Measurements from ENCODE around the gene ATP1A1.

The ATP1A1 gene

GRCh38 chr1:116351914-116352313, 21.1 kb upstream of the ATP1A1 start:
- FAIRE-seq (no peak), DNase-seq (ENCODE audit: insufficient read length, low spot score) (no peak)
- TF ChIP-seq CTCF (IDR thresholded peaks at IDR 0.05; ENCODE audit: insufficient read depth, missing control alignments): no peak

- TF ChIP-seq CTCF (IDR thresholded peaks at IDR 0.05; ENCODE audit: insufficient read depth, missing control alignments): no peak
- FAIRE-seq: no peak
- no peak for DNase-seq (ENCODE audit: insufficient read length, low spot score)
Measured at GRCh38 chr1:116352349-116352813, 20.7 kb upstream of the ATP1A1 start.

- no peak for TF ChIP-seq CTCF (IDR thresholded peaks at IDR 0.05; ENCODE audit: insufficient read depth, missing control alignments)
- no peak for FAIRE-seq
- DNase-seq (ENCODE audit: insufficient read length, low spot score): no peak
Measured at GRCh38 chr1:116353155-116353554, 19.9 kb upstream of the ATP1A1 start.

- DNase-seq (ENCODE audit: insufficient read length, low spot score) (no peak), FAIRE-seq (no peak)
- TF ChIP-seq CTCF (IDR thresholded peaks at IDR 0.05; ENCODE audit: insufficient read depth, missing control alignments): no peak
Measured at GRCh38 chr1:116356067-116356466, 17.0 kb upstream of the ATP1A1 start.

GRCh38 chr1:116356673-116357072, 16.4 kb upstream of the ATP1A1 start:
- DNase-seq (ENCODE audit: insufficient read length, low spot score) (no peak), FAIRE-seq (no peak)
- no peak for TF ChIP-seq CTCF (IDR thresholded peaks at IDR 0.05; ENCODE audit: insufficient read depth, missing control alignments)

GRCh38 chr1:116357487-116357886, 15.6 kb upstream of the ATP1A1 start:
- no peak for FAIRE-seq

More at GRCh38 chr1:116357487-116357886, 15.6 kb upstream of the ATP1A1 start:
- TF ChIP-seq CTCF (IDR thresholded peaks at IDR 0.05; ENCODE audit: insufficient read depth, missing control alignments): no peak
- no peak for DNase-seq (ENCODE audit: insufficient read length, low spot score)
